Hepatocyte (in vitro differentiated cells): ENCODE results near the gene MGST3.

Source experiments
- EZH2 ChIP-seq: fragments of 200-600 bp; sonication (generic); IDR thresholded peaks from 2 replicates; pipeline ENCODE4 v1.6.1; 2016; ENCODE audit warnings: antibody characterized with exemption, mild to moderate bottlenecking, borderline replicate concordance
- TF ChIP-seq, protein P1 (sequence below): fragments of 200-600 bp; sonication (generic); IDR thresholded peaks from 2 replicates; pipeline ENCODE4 v1.5.1; 2016; ENCODE audit warnings: antibody characterized with exemption, mild to moderate bottlenecking; ENCODE audit not compliant: poor library complexity

GRCh38 chr1:165645654-165646366 lies 14.8 kb downstream of the MGST3 start:
- TF ChIP-seq, protein P1, sequence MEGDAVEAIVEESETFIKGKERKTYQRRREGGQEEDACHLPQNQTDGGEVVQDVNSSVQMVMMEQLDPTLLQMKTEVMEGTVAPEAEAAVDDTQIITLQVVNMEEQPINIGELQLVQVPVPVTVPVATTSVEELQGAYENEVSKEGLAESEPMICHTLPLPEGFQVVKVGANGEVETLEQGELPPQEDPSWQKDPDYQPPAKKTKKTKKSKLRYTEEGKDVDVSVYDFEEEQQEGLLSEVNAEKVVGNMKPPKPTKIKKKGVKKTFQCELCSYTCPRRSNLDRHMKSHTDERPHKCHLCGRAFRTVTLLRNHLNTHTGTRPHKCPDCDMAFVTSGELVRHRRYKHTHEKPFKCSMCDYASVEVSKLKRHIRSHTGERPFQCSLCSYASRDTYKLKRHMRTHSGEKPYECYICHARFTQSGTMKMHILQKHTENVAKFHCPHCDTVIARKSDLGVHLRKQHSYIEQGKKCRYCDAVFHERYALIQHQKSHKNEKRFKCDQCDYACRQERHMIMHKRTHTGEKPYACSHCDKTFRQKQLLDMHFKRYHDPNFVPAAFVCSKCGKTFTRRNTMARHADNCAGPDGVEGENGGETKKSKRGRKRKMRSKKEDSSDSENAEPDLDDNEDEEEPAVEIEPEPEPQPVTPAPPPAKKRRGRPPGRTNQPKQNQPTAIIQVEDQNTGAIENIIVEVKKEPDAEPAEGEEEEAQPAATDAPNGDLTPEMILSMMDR: no peak
- TF ChIP-seq EZH2: no peak
